ENCODE measurements around the gene ESR1. TPM values are rescaled to one million over a fixed set of nuclear protein-coding genes. Genes with fewer than 3 reads are reported as not detected.
"Not testable (repeated sequence)": the region's sequence is repeated elsewhere in the genome, so short reads cannot be mapped to it uniquely, and the experiment has no call there.

ESR1 gene
- polyA plus RNA-seq, 3 donors: 0.12 to 0.24 (median 0.23) TPM

DNA sequence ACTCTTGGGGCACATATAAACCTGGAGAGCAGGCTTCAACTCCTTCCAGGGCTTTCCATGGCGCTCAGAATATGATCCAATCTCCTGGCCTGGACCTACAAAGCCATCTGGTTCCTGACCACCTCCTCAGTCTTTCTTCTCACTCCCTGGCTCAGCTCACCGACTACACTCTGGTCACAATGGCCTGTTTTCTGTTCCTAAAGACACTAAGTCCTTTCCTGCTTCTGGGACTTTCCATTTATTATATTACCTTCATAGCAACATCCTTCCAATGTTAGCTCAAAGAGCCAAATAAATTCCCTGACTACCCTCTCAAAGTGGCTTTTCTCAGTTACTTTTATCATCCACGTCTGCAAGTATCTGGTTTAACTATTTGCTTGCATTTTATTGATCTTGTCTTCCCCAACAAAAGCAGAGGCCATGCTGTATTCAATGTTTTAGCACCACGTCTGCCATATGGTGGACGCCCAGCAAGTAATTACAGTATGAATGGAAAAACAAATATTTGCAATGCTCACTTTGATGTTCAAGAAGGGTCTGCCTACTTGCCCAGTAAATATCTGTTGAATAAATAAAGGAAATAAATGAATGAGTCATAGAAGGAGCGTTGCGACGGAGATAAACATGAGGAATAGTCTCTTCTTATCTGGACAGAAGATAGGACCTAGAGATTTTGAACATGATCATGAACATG is 328.4 kb downstream of the ESR1 start:
- Mint-ChIP-seq H3K4me1 (no peaks in the 10 kb centered on the region), H3K27ac (no peak overlapping the region), H3K4me3 (no peak overlapping the region), H3K9me3 (peaks cover 0 to 2% (median 0%) of the 10 kb centered on the region in 7 donors), H3K27me3 (ENCODE audit: low read depth in 3 of 3) (no peaks in the 10 kb centered on the region), H3K36me3 (peaks cover 81 to 83% of the 10 kb centered on the region in 2 donors)
- H3K27me3 ChIP-seq (ENCODE audit: control insufficient read depth in 2 of 2, insufficient read depth in 2 of 2, low read length in 2 of 2): no peaks in the 10 kb centered on the region
- H4K20me1 ChIP-seq (ENCODE audit: insufficient read depth, low read length): no peaks in the 10 kb centered on the region
- DNase-seq: no peak
- no peak overlapping the region for H3K9ac ChIP-seq (ENCODE audit: insufficient read depth, low read length, poor library complexity, severe bottlenecking)
- TF ChIP-seq, protein P1, sequence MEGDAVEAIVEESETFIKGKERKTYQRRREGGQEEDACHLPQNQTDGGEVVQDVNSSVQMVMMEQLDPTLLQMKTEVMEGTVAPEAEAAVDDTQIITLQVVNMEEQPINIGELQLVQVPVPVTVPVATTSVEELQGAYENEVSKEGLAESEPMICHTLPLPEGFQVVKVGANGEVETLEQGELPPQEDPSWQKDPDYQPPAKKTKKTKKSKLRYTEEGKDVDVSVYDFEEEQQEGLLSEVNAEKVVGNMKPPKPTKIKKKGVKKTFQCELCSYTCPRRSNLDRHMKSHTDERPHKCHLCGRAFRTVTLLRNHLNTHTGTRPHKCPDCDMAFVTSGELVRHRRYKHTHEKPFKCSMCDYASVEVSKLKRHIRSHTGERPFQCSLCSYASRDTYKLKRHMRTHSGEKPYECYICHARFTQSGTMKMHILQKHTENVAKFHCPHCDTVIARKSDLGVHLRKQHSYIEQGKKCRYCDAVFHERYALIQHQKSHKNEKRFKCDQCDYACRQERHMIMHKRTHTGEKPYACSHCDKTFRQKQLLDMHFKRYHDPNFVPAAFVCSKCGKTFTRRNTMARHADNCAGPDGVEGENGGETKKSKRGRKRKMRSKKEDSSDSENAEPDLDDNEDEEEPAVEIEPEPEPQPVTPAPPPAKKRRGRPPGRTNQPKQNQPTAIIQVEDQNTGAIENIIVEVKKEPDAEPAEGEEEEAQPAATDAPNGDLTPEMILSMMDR (IDR thresholded peaks at IDR 0.05): no peak
- no peaks in the 10 kb centered on the region for H3K9me3 ChIP-seq (replicated peaks in 1 of 2; ENCODE audit: control insufficient read depth in 1 of 2, insufficient read depth in 1 of 2, low read length in 2 of 2)
- no peaks in the 10 kb centered on the region for H3K4me1 ChIP-seq (ENCODE audit: control insufficient read depth in 1 of 2, insufficient read depth in 2 of 2, low read length in 2 of 2)
- WGBS (ENCODE audit: insufficient coverage): 91% methylated on average over 7 of the region's 8 CpGs
- H3K36me3 ChIP-seq (replicated peaks in 1 of 2; ENCODE audit: control insufficient read depth in 1 of 2, insufficient read depth in 2 of 2, low read length in 2 of 2): peaks cover 41 to 95% of the 10 kb centered on the region in 2 donors
- H3K27ac ChIP-seq (ENCODE audit: low read depth in 1 of 2, low read length in 2 of 2): no peak overlapping the region
- H2AFZ ChIP-seq (ENCODE audit: insufficient read depth, low read depth, low read length, poor library complexity, severe bottlenecking): no peak overlapping the region
- no peak overlapping the region for H3K4me3 ChIP-seq (replicated peaks in 1 of 3; ENCODE audit: low read depth in 2 of 3, low read length in 3 of 3)
- H3K4me2 ChIP-seq (replicated peaks; ENCODE audit: extremely low read depth, low read length, poor library complexity, severe bottlenecking): no peak overlapping the region
- H3K79me2 ChIP-seq (ENCODE audit: insufficient read depth, low read length): no peaks in the 10 kb centered on the region
- intact Hi-C loops (cut with micrococcal nuclease): no loop called here

DNA sequence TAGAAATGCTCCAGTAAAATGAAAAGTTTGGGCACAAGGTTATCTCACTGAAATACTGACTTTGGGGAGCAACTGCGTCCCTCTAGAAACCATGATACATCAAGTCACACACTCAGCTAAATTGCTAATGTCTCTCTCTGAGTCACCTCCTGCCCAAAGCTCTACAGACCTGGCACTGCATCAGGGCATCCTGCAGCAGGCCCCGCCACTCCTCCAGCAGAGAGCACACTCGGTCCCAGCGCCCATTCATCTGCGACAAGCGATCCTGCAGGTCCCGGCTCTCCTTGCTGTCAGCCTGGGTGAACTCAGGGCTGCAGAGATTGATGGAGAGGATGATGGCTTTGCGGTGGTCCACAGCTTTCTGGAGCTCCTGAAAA is 329.0 kb downstream of the ESR1 start:
- peaks cover 39 to 94% of the 10 kb centered on the region in 2 donors for H3K36me3 ChIP-seq (replicated peaks in 1 of 2; ENCODE audit: control insufficient read depth in 1 of 2, insufficient read depth in 2 of 2, low read length in 2 of 2)
- no peak overlapping the region for H3K27ac ChIP-seq (ENCODE audit: low read depth in 1 of 2, low read length in 2 of 2)
- H3K79me2 ChIP-seq (ENCODE audit: insufficient read depth, low read length): no peaks in the 10 kb centered on the region
- Mint-ChIP-seq H3K9me3 (peaks cover 0 to 2% (median 0%) of the 10 kb centered on the region in 7 donors), H3K4me1 (no peaks in the 10 kb centered on the region), H3K36me3 (peaks cover 82 to 83% of the 10 kb centered on the region in 2 donors), H3K4me3 (no peak overlapping the region), H3K27ac (no peak overlapping the region), H3K27me3 (ENCODE audit: low read depth in 3 of 3) (no peaks in the 10 kb centered on the region)
- no peaks in the 10 kb centered on the region for H3K4me1 ChIP-seq (ENCODE audit: control insufficient read depth in 1 of 2, insufficient read depth in 2 of 2, low read length in 2 of 2)
- 100% methylated on average over 5 of the region's 8 CpGs for WGBS (ENCODE audit: insufficient coverage)
- no peaks in the 10 kb centered on the region for H3K27me3 ChIP-seq (ENCODE audit: control insufficient read depth in 2 of 2, insufficient read depth in 2 of 2, low read length in 2 of 2)
- DNase-seq: no peak
- TF ChIP-seq, protein P1 (IDR thresholded peaks at IDR 0.05): no peak
- H2AFZ ChIP-seq (ENCODE audit: insufficient read depth, low read depth, low read length, poor library complexity, severe bottlenecking): no peak overlapping the region
- no peak overlapping the region for H3K4me3 ChIP-seq (replicated peaks in 1 of 3; ENCODE audit: low read depth in 2 of 3, low read length in 3 of 3)
- no peaks in the 10 kb centered on the region for H4K20me1 ChIP-seq (ENCODE audit: insufficient read depth, low read length)
- no peaks in the 10 kb centered on the region for H3K9me3 ChIP-seq (replicated peaks in 1 of 2; ENCODE audit: control insufficient read depth in 1 of 2, insufficient read depth in 1 of 2, low read length in 2 of 2)
- no peak overlapping the region for H3K4me2 ChIP-seq (replicated peaks; ENCODE audit: extremely low read depth, low read length, poor library complexity, severe bottlenecking)
- H3K9ac ChIP-seq (ENCODE audit: insufficient read depth, low read length, poor library complexity, severe bottlenecking): no peak overlapping the region
- intact Hi-C loops (cut with micrococcal nuclease): no loop called here

DNA sequence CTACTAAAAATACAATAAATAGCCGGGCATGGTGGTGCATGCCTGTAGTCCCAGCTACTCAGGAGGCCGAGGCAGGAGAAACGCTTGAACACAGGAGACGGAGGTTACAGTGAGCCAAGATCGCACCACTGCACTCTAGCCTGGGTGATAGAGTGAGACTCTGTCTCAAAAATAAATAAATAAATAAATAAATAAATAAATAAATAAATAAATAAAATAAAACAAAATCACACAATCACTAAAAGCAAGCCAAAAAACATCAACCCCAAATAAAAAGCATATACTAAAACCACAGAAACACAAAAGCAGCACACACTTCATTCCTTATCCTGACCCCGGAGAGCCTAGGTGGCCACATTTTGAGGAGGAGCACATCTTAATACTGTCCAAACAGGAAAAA is 330.9 kb downstream of the ESR1 start:
- H3K27me3 Mint-ChIP-seq (ENCODE audit: low read depth in 3 of 3); H3K27ac ChIP-seq (ENCODE audit: low read depth in 1 of 2, low read length in 2 of 2); H3K4me3 Mint-ChIP-seq; H3K4me1 Mint-ChIP-seq; H3K9me3 Mint-ChIP-seq; H3K27me3 ChIP-seq (ENCODE audit: control insufficient read depth in 2 of 2, insufficient read depth in 2 of 2, low read length in 2 of 2); H4K20me1 ChIP-seq (ENCODE audit: insufficient read depth, low read length); DNase-seq; H3K9ac ChIP-seq (ENCODE audit: insufficient read depth, low read length, poor library complexity, severe bottlenecking); H3K79me2 ChIP-seq (ENCODE audit: insufficient read depth, low read length); intact Hi-C loops (cut with micrococcal nuclease); H3K9me3 ChIP-seq (replicated peaks in 1 of 2; ENCODE audit: control insufficient read depth in 1 of 2, insufficient read depth in 1 of 2, low read length in 2 of 2); H3K4me1 ChIP-seq (ENCODE audit: control insufficient read depth in 1 of 2, insufficient read depth in 2 of 2, low read length in 2 of 2); H2AFZ ChIP-seq (ENCODE audit: insufficient read depth, low read depth, low read length, poor library complexity, severe bottlenecking); H3K4me3 ChIP-seq (replicated peaks in 1 of 3; ENCODE audit: low read depth in 2 of 3, low read length in 3 of 3); H3K4me2 ChIP-seq (replicated peaks; ENCODE audit: extremely low read depth, low read length, poor library complexity, severe bottlenecking): not testable (repeated sequence)
- peaks cover 73 to 74% of the 10 kb centered on the region in 2 donors for H3K36me3 Mint-ChIP-seq
- 100% methylated on average over 1 of the region's 6 CpGs for WGBS (ENCODE audit: insufficient coverage)
- H3K36me3 ChIP-seq (replicated peaks in 1 of 2; ENCODE audit: control insufficient read depth in 1 of 2, insufficient read depth in 2 of 2, low read length in 2 of 2): peaks cover 29 to 83% of the 10 kb centered on the region in 2 donors
- peak overlapping the region in 1 of 7 donors; percentile 24 for H3K27ac Mint-ChIP-seq

Data from CD14-positive monocyte (primary cell).